Muscle of arm (tissue), 12 donors: ENCODE data around the gene GMDS. TPM values are rescaled to one million over a fixed set of nuclear protein-coding genes. Genes with fewer than 3 reads are reported as not detected.

Experiments used
- DNase-seq: peaks from one replicate; pipeline ENCODE4 v3.0.0-alpha.2; 2013
- polyA plus RNA-seq, 12 donors: library from polyadenylated mRNA; unstranded; fragments of 120-200 nt; gene quantifications; one replicate each; pipeline ENCODE4 v1.2.1, GENCODE V29; 2013; ENCODE audit not compliant: insufficient read length in 12 of 12

Gene GMDS
- polyA plus RNA-seq, 12 donors = 8.6 to 22.6 (median 10.5) TPM; not detected in 1

DNA sequence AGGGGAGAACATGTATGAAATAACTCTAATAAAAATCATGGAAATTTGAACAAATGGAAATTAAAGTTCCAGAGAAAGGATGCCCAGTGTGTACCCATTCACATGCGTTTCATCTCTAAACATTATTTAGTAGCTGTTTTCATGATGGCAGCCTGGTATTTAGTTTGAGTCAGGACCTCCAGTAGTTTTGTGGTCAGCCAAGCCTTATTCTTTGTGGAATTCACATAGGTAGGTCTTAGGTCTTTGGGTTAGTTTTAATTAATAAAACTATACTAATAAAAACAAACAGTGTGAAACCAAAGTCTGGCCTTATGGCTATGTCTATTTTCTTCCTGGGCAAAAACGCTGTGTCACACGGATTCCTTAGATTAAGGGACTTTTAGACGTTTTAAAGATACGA, 497.9 kb downstream of the GMDS start:
- no peak for DNase-seq

DNA sequence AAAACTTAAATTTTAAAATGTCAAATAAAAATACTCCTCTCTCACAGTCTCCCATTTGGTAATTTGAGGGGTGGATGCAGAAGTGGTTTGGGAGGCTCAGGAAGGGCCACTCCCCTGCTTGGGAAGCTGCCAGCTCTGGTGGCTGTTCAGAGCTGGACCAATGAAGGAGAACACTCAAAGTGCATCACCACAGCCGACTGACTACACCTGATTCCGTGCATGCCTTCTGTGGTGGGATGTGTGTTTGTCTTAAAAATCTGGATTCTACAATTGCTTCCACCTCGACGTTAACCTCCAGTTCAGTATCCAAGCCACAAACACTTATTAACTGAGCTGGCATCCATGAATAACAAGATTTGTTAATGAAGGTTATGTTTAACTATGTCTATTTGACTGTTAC, 498.4 kb downstream of the GMDS start:
- no peak for DNase-seq

DNA sequence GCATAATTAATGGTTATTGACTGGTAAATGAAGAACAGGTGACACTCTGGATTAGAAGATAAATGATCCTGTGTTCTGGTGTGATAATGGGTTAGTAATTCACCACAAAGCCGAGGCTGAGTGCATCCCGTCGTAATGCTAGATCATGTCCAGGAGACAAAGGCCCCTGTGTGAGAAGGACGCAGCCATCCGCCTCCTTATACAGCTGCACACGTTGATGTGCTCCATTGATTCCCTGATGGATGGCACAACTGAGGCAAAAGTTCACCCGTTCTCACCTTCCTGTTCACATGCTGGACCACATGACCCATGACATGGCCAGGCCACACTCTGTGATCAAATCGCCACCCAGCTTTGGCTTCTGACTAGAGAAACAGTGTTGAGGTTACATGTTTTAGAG, 499.6 kb downstream of the GMDS start:
- DNase-seq = no peak

DNA sequence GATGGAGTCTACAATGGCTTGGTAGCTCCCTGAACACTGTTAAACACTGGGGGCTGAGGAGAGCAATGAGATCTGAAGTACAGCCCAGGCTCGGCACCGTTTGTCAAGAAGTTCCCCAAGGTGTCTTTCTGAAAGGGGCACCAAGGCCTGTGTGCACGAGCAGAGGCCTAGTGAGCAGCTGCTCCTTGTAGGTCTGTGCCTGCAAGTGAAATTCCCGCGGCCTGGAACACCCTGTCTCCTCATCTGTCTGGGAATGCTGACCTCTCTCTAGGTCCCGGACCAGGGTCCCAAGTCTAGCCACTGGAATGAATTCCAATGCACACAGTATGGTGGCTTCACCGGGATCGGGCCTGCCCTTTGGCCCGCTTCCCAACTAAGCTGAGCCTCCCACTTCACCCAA, 500.9 kb downstream of the GMDS start:
- no peak for DNase-seq

DNA sequence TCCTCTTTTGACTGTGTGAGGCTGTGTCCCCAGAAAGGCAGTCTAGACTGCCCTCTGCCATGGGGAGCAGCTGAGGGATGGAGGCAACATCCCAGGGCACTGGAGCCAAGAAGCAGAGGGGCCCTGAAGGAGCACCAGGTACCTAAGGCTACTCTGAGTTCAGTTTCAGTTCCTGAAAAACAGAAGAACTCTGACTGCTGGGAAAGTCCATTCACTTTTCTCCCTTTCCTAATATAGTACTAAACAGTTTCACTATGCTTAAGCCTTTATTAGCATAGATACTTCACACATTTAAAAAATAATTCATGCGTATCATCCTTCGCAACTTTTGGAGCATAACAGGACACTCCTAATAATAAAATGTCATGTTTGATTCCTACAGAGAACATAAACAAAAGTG, 505.7 kb downstream of the GMDS start:
- no peak for DNase-seq

DNA sequence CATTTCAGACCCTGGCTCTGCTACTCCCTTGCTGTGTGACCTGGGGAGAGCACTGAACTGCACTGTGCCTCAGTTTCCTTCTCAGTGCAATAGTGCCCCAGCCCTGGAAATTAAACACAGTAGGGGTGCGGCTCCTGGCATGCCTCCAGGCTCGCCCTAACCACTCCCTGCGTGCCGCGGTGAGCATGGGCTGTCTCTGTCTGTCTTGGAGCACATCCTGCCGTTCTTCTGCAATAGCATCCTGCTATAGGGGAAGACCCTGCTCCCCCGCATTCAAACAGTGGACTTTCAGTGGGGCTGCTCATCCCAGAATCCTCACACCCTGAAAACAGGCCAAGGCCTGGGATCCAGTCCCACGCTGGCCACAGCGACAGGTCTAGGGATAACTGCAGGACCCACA, 506.2 kb downstream of the GMDS start:
- no peak for DNase-seq

DNA sequence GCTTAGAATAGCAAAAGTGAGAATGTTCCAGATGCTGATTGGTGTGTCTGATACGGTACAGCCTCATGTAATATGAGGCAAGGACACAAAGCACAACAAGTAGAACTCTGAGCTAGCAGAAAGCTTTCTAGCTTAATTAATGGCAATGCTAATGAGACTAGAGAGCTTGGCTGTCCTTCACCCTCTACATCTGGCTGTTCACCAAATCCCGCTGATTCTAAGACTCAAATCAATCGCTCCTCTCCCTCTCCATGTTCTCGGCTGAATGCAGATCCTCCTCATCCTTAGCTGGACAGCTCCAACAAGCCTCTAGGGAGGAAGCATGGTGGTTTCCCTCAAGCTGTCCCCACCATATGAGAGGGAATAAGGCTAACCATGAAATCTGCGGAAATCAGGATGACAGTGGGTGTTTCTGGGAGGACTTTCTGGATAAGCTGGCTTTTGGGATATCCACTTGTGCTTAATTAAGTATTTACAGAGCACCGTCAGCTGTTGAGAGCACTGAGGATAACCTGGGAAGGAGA, 506.8 kb downstream of the GMDS start:
- no peak for DNase-seq

DNA sequence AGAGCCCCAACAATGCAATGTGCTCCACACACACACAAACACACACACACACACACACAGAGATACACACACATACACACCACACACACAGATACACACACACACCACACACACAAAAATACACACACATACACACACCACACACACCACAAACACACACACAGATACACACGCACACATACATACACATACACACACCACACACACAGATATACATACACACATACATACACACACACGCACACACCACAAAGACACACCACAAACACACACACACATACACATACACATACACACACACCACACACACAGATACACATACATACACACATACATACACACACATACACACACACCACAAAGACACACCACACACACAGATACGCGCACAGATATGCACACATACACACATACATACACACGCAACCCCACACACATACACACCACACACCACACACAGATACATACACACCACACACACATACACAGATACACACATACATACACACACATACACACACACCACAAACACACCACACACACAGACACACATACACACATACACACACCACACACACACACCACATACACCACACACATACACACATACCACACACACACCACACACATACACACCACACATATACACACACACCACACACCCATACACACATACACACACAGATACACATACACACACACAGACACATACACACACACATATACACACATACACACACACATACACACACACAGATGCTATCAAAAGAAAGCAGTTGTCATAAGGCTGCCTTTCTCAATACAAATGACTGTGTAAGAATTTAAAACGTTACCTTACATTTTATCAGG, 507.7 kb downstream of the GMDS start:
- DNase-seq = no peak

DNA sequence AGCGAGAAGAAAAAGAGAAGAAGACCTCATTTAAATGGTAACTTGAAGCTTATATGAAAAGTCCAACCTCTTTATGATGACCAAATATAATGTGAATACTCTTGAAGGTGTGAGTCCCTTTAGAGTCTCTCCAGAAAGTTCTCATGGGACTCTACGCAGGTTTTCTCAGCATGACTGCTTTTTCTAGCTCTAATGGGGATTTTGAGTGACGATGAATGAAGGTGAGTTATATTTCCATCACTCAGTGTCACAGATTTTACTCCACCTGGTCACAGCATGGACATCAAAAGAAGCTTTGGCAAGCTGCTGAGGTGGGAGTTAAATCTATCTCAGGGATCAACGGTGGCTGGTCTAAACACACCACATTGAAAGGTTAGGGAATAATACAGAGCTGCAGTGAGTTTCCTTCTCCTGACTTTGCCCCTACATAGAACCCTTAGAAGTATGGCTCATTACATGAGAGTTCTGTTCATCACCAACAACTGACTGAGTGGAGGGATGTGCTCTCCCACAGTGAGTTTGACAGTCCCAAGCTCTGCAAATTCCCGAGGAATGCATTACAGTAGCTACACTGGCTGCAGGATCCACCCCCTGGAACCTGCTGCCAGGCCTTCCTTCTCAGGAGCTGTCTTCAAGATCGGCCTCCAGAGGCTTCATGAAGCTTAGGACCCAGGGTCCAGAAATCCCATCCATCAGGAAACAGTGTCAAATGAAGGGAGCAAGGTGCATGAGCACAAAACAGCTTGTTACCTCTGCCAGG, 508.9 kb downstream of the GMDS start:
- DNase-seq = no peak

DNA sequence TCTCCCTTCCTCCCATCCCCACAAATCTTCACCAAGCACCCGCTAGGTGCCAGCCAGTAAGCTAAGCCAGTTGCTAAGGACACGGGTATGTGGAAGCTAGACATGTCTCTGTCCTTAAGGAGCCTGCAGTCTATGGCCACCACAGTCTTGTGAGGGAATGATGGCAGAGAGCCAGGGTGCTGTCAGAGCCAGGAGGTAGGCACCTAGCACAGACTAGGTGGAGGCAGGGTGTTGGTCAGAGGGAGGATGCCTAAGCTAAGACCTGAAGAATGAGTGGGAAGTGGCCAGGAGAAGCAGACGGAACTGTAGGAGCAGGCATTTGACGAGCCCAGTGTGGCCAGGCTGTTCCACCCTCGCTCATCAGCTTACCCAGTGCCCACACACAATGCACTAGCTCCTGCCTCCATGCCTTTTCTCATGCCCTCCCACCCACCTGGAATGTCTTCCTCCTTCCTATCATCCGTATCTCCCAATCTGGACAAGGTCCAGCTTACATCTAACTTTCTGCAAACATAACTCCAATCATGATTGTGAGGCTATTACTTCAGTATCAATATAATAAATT, 510.1 kb downstream of the GMDS start:
- DNase-seq = no peak

DNA sequence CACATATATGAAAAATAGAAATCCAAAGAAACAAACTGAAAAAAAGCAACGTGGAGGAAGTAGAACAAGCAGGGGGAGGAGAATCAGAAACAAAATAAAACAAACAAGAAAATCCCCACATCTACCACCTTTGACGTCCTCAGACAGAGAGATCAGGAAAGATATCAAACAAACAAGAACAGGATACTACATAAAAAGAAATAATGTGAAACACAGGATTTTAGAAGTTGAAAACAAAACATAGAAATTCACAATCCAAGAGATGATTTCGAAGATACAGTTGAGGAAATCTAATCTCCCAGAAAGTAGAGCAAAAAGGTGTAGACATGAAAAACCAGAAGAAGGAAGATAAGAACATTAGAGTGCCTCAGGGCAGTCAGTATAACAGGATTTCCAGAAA, 514.5 kb downstream of the GMDS start:
- DNase-seq = no peak

DNA sequence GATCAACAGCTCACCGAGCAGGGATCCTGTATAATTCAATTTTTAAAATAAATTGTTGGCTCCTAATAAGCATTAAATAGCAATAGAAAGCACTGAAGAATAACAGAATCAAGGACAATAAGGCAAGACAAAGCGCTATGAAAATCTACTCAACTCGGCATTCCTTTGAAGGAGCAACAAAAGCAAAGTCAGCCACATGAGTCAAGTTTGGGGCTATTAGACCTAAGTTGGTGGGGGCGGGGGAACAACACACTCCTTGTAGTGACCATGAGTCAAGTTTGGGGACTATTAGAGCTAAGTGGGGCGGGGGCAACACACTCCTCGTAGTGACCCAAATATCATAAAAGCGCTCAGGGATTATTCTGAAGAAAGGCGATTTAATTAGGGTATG, 515.7 kb downstream of the GMDS start:
- no peak for DNase-seq

DNA sequence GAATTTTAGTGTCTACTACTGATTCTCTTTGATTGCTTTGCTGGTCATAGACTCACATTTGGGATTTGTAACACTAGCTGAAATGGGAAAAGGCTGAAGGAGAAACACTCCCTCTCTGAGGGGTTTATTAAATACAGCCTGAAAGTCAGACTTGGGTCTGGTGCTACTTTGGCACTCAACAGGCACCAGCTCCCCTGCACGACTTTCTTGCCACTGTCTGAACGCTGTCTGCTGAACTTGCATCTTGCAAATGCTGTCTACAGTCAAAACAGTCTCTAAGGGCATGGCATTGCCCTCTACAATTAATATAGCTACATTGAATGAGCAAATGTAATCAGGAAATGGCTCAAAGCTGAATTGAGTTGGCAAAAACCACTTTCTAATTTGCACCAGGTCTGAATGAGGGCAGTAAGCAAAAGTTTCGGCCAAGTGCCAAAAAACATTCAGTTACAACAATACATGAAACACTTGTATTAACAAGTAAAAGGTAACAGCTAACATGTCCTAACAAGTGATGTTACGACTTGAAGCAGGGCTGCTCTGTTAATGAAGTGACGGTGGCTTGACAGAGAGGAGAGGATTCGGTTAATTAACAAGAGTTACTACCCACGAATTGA, 516.2 kb downstream of the GMDS start:
- DNase-seq = no peak

DNA sequence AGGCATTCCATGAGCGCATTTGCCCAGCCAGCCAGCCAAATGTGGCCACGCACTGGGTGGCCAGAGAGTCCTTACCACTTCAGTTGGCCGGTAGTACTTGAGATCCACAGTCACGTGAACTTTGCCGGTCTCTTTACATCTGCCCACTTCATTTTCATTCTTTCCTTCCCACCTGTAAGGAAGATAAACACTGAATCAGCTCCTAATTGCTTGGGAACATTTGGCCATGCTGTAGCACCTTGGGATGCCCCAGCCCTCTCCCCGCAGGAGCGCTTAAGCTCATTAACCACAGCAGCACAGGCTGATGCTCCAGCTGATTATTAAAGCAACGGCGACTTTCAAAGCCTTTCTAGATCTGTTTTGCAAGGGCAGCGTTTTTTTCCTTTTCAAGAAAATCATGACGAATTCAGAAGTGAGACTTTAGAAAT, 519.0 kb downstream of the GMDS start:
- DNase-seq = no peak

DNA sequence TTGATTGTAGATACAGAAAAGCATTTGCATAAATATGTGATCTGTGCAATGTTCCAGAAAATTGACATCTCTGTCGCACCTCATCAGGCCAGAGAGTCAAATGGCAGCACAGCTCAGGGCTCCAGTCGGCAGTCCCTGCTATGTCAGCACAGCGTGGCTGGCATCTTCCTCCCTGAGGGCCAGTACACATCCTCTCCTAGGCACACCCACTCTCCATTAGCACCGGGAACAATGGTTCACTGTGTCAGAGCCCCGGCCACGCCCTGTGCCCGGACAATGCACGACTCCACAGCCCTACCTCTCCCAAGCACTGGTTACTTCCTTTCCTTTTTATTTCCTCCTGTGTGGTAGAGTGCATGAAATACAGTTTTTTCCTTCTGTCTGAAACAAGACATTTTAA, 520.8 kb downstream of the GMDS start:
- DNase-seq = no peak

DNA sequence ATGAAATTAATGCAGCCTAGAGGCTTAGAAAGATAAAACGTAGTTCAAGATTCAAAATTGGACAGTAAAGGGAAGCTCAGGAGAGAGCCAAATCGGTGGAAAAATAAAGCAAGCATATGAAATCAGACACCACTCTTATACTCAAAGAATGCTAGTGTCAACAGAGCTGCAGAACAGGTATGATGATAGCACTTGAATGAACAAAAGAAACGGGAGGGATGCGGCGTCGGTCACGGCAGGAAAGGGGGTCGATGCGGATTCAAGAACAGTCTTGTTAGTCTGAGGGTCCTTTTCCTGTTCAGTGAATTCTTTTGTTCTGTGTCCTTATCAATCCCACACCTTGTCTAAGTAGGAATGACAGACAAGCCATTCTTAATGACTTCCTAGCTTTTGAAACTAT, 521.3 kb downstream of the GMDS start:
- DNase-seq = no peak

DNA sequence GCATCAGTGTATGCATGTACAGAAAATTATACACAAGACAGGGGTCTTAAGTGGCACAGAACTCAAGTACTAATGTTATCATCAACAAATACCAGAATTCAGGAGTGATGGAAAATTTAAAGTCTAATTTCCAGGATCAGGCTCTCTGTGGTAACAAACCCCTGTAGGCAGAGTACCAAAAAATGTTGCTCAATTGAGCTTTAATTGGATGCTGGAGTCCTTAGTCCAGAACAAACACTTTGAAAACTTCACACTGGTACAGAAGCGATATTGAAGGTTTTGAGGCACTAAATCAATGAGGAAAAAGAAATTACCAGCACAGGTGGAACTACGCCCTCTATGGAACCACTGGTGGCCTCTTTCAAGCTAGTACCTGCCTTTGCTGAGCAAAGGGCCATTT, 522.6 kb downstream of the GMDS start:
- no peak for DNase-seq

DNA sequence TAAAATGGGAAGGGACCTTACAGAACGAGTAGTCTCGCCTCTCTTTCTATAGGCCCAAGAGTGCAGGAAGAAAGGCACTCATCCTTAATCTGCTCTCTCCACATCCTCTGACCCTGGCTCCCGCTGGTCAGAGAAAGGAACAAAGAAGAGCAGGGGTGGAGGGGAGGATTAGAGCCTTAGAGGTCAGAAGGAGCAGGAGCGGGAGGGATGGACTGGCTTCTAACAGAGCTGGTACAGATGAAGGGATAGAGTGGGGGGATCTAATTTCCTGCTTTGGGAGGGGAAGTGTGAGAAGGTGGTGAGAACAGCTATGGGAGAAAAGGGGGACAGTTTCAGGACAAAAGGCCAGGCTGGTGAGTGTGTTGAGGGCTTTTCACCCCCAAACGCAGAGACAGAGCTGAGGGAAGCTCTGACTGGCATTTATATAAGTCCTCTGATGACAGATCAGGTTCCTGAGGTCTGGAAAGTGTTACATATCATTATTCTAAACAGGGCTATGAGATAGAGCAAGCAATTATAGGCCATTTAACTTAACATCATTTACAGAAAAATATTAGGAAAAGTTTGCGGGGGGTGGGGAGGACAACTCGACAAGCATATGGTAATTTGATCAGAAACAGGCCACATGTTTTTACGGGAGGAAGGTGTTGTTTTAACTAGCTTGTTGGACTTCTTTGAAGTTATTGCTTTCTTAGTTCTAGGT, 524.6 kb downstream of the GMDS start:
- DNase-seq = no peak

DNA sequence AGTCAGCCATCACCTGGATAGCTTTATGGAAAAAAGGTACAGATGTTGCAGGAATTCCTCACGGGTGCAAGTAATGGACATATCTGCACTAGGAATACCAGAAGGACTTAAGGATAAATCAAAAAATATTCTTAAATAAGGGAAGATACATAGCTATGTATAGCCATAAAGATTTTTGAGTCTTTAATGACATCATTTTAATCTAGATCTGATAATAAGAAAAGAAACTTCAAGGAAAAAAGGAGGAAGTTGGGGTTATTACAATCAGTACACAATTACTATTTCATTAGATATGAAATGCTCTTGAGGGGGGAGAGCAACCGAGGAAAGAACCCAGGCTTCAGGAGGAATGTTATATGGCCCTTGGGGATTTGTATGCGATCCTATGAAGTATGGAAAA, 525.5 kb downstream of the GMDS start:
- no peak for DNase-seq

DNA sequence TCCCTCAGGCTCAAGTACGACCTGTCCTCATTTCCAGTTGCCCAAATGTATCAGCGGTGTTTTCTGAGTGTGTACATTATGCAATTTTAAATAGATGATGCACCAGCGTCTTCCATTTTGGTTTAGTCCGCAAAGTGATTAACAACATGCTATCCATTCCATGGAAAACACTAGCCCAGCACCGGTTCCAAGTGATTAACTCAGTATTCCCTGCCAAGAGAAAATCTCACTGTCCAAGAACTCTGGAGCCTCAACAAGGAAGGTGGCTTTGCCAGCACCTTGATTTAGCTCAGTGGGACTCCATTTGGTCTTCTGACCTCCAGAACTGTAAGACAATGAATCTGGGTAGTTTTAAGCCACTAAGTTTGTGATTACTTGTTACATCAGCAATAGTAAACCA, 528.5 kb downstream of the GMDS start:
- no peak for DNase-seq

DNA sequence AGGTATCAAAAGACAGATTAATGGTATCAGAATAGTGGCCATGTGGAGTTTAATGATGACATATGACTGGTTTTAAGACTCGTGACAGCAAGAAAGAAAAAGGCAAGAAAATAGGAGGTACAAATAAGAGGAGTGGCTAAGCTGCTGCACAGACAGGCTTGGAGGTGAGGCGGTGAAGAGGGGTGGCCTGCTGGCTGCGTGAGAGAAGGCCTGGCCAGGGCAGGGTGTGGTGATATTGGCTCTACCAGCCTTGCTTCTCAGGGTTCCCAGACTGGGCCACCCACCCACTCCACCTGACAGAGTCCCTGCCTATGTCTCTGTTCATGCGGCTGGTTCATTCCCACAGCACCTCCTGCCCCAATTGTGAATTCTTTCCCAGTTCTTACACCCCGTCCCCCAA, 529.0 kb downstream of the GMDS start:
- no peak for DNase-seq

DNA sequence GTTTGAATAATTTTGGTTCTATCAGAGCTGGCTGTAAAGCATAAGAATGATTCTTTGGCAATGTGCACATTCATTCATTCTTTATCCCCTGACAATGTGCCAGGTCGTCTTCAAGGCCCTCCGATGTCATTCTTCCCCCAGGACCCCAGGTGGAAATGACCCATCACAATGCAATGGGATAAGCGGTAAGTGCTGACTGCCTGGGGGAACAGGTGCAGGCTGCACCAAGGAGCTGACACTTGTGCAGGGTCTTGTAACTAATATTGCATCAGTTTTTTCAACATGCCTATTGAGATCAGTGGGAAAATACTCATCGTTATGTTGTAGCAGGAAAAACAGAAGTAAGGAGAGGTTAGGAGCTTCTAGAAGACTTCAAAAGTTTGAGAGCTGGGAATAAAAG, 530.1 kb downstream of the GMDS start:
- DNase-seq = no peak
